ENCODE data around the gene TAF11L14. TPM values are rescaled to one million over a fixed set of nuclear protein-coding genes. Genes with fewer than 3 reads are reported as not detected.

The TAF11L14 gene
- total RNA-seq (2012; rRNA removed) (not detected in 2 replicates), polyA plus RNA-seq (2012; rRNA removed) (not detected in 2 replicates), Bru-seq, nascent RNA (not detected), BruChase-seq, experiment 1, labeled RNA remaining after a 6-hour chase (not detected), BruChase-seq, experiment 2, labeled RNA remaining after a 2-hour chase (not detected)
- not detected in 2 replicates for polyA plus RNA-seq (2012; cell fraction: cytosol; rRNA removed)
- polyA plus RNA-seq (2012; cell fraction: nucleus; rRNA removed; ENCODE audit: low replicate concordance), result not detected in 2 replicates
- long read RNA-seq, result 0 reads

DNA sequence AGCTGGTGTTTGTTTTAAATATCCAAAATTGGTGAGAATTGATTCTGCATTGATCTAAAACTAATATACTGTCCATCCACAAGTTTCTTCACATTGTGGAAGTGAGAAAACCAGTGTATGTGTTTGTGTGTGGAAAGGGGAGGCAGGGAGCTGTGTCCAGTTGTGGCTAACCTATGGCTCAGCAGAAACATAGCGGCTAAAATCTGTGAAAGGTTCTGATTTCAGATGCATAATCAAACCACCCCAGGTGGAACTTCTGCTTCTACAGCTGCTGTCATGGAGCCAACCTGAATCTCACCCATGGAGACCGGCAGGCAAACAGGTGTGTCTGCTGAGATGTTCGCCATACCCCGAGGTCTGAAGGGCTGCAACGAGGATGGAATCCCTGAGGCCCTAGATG, at the start of gene TAF11L14:
Gene TAF11L14, plus strand, starts transcription at position 301 of the 400 bp plus-strand sequence.
- Histone ChIP-seq H2AFZ (replicated peaks; ENCODE audit: low read length, poor library complexity) (no peak within 1 kb of the TSS), H2BK15ac (ENCODE audit: low read depth, low read length) (no peak within 1 kb of the TSS), H3K36me3 (ENCODE audit: control insufficient read depth, insufficient read depth, low read length) (no peaks in the 10 kb centered on the region), H3K27me3 (ENCODE audit: control insufficient read depth, insufficient read depth, low read length) (no peaks in the 10 kb centered on the region), H2BK20ac (ENCODE audit: low read depth, low read length) (no peak within 1 kb of the TSS), H3K23ac (ENCODE audit: low read depth, low read length) (no peak within 1 kb of the TSS), H3K79me1 (ENCODE audit: low read depth in 1 of 2, low read length in 2 of 2) (no peaks in the 10 kb centered on the region), H3K9me1 (ENCODE audit: insufficient read depth, low read length) (no peaks in the 10 kb centered on the region), H4K20me1 (ENCODE audit: insufficient read depth, low read length) (no peaks in the 10 kb centered on the region), H2BK120ac (ENCODE audit: low read depth, low read length) (no peak within 1 kb of the TSS), H3K27ac (ENCODE audit: insufficient read depth, low read length) (no peak within 1 kb of the TSS), H3K18ac (ENCODE audit: low read depth, low read length) (no peak within 1 kb of the TSS), H3K4me3 (ENCODE audit: insufficient read depth, low read depth, low read length) (no peak within 1 kb of the TSS), H3K4ac (ENCODE audit: low read depth, low read length) (no peak within 1 kb of the TSS), H3K4me1 (ENCODE audit: control insufficient read depth, insufficient read depth, low read length) (no peaks in the 10 kb centered on the region), H3K14ac (replicated peaks; ENCODE audit: low read depth, low read length) (no peak within 1 kb of the TSS), H3K9me3 (ENCODE audit: control insufficient read depth, insufficient read depth, low read length) (no peaks in the 10 kb centered on the region), H4K91ac (ENCODE audit: insufficient read depth, low read depth, low read length) (no peak within 1 kb of the TSS), H2BK5ac (ENCODE audit: low read depth, low read length, poor library complexity, severe bottlenecking) (no peak within 1 kb of the TSS), H4K5ac (ENCODE audit: low read depth, low read length) (no peak within 1 kb of the TSS), H3K4me2 (ENCODE audit: low read depth, low read length) (no peak within 1 kb of the TSS), H3K56ac (ENCODE audit: extremely low read depth, insufficient read depth, low read length) (no peak within 1 kb of the TSS), H2AK5ac (ENCODE audit: low read depth, low read length) (no peak within 1 kb of the TSS), H3K9ac (ENCODE audit: low read depth, low read length) (no peak within 1 kb of the TSS), H2AK9ac (replicated peaks; ENCODE audit: low read depth, low read length, poor library complexity) (no peak within 1 kb of the TSS), H4K8ac (ENCODE audit: low read depth in 2 of 2, low read length in 2 of 2) (no peak within 1 kb of the TSS)
- WGBS, 2 experiments (ENCODE audit: extremely low coverage in 2 of 2, insufficient read length in 1 of 2), result 54% methylated on average over 3 of the region's 5 CpGs; no CpG with 5 or more reads in 1 of the 2 experiments
- DNase-seq, result no peak
- intact Hi-C loops (cut with micrococcal nuclease) (no loop called here), in situ Hi-C loops (cut with MboI; ENCODE audit: low sequenced_read_pairs) (no loop called here), dilution Hi-C loops (cut with HindIII; ENCODE audit: low sequenced_read_pairs, unreplicated experiment) (no loop called here)
- BruUV-seq (replicated peaks), result no TSS peak
- TF ChIP-seq RAD21 (IDR thresholded peaks at IDR 0.05; ENCODE audit: low read length) (no peak), POLR2A (IDR thresholded peaks at IDR 0.05; ENCODE audit: low read depth, low read length) (no peak), FOS (IDR thresholded peaks at IDR 0.05; ENCODE audit: low read depth, low read length) (no peak), CEBPB (IDR thresholded peaks at IDR 0.05; ENCODE audit: low read depth, low read length) (no peak), RCOR1 (IDR thresholded peaks at IDR 0.05; ENCODE audit: insufficient replicate concordance, low read length) (no peak), MAZ (IDR thresholded peaks at IDR 0.05; ENCODE audit: borderline replicate concordance, low read depth, low read length) (no peak), CHD1 (IDR thresholded peaks at IDR 0.05; ENCODE audit: low read depth, low read length) (no peak), CTCF (conservative IDR thresholded peaks at IDR 0.05; ENCODE audit: low read depth, low read length) (no peak), MAFK (IDR thresholded peaks at IDR 0.05; ENCODE audit: low read depth, low read length) (no peak), RFX5 (IDR thresholded peaks at IDR 0.05; ENCODE audit: low read depth, low read length) (no peak), BHLHE40 (IDR thresholded peaks at IDR 0.05; ENCODE audit: low read depth, low read length) (no peak), SMC3 (IDR thresholded peaks at IDR 0.05; ENCODE audit: low read depth, low read length) (no peak), ELK1 (IDR thresholded peaks at IDR 0.05; ENCODE audit: borderline replicate concordance, low read depth, low read length) (no peak), NFE2L2 (IDR thresholded peaks at IDR 0.05; ENCODE audit: low read depth, low read length) (no peak), MXI1 (IDR thresholded peaks at IDR 0.05; ENCODE audit: borderline replicate concordance, low read depth, low read length) (no peak)
- TF ChIP-seq, protein P1, sequence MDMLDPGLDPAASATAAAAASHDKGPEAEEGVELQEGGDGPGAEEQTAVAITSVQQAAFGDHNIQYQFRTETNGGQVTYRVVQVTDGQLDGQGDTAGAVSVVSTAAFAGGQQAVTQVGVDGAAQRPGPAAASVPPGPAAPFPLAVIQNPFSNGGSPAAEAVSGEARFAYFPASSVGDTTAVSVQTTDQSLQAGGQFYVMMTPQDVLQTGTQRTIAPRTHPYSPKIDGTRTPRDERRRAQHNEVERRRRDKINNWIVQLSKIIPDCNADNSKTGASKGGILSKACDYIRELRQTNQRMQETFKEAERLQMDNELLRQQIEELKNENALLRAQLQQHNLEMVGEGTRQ (IDR thresholded peaks at IDR 0.05; ENCODE audit: low read depth, low read length), result no peak
- no peak for ATAC-seq (ENCODE audit: low read depth)
- POLR2A ChIA-PET (ENCODE audit: unreplicated experiment), result no interaction called here
- CTCF ChIA-PET, result no interaction called here
